Right lobe of liver (tissue), 6 donors: ENCODE data around the gene SLC50A1. TPM values are rescaled to one million over a fixed set of nuclear protein-coding genes. Genes with fewer than 3 reads are reported as not detected.

ENCODE experiments used
- ATAC-seq, 4 donors: fragments of 200-7000 bp; cut with Tn5 transposase; one replicate each; pipeline ENCODE4 v1.9.1; 2020; ENCODE audit warnings: mild to moderate bottlenecking in 4 of 4, moderate library complexity in 4 of 4
- DNase-seq, 3 donors: peaks; one replicate each; pipeline ENCODE4 v3.0.0-alpha.2; 2020
- H3K27ac ChIP-seq, 3 donors: fragments of 200-600 bp; one replicate each; pipeline ENCODE4 v1.8.0; 2022
- H3K27me3 ChIP-seq, 2 donors: fragments of 200-600 bp; one replicate each; pipeline ENCODE4 v1.8.0; 2022
- H3K36me3 ChIP-seq, 4 donors: fragments of 200-600 bp; sonication (generic) in 1 of 4; one replicate each; pipeline versions ENCODE4 v1.5.1 to v1.8.0; 2017 to 2022; ENCODE audit warnings: control low read depth in 1 of 4
- H3K4me1 ChIP-seq, 4 donors: fragments of 200-600 bp; sonication (generic) in 1 of 4; one replicate each; pipeline versions ENCODE4 v1.5.1 to v1.8.0; 2017 to 2022; ENCODE audit warnings: control low read depth in 1 of 4
- H3K4me3 ChIP-seq, 3 donors: fragments of 200-600 bp; one replicate each; pipeline ENCODE4 v1.8.0; 2022
- H3K9me3 ChIP-seq, 4 donors: fragments of 200-600 bp; sonication (generic) in 1 of 4; one replicate each; pipeline versions ENCODE4 v1.5.1 to v1.8.0; 2017 to 2022; ENCODE audit warnings: control low read depth in 1 of 4
- POLR2A ChIP-seq: fragments of 450-650 bp; IDR thresholded peaks from one replicate; pipeline ENCODE4 v1.6.1; 2017; ENCODE audit warnings: antibody characterized with exemption, mild to moderate bottlenecking
- WGBS: methylation state at CpG from one replicate; pipeline ENCODE4 v1.1.6; 2018; ENCODE audit warnings: low coverage, low lambda C conversion rate; ENCODE audit not compliant: insufficient coverage; ENCODE audit errors: missing lambda C conversion rate; 5-methylcytosine and 5-hydroxymethylcytosine counted together
- intact Hi-C, 2 donors: fragments of 100-400 bp; cut with DNase I; formaldehyde crosslinking; loops; one replicate each; pipeline versions ENCODE4 v1.11.2 to v1.14.1; 2022
- small RNA-seq, 2 experiments: library from RNA; depleted of rRNA; stranded (forward); fragments of <200 nt; gene quantifications; one replicate each; pipeline ENCODE3, GENCODE V24; 2016
- total RNA-seq, 6 experiments: library from RNA; depleted of rRNA in 2 of 6; stranded (reverse); fragments of >200 nt in 2 of 6; fragmentation: NEBNext Ultra II Directional in 3 of 6; extraction: Animal tissue kit (Norgen Biotek cat#: 25700) in 3 of 6; gene quantifications; one replicate each; pipeline versions ENCODE4 v1.1.0 to v1.2.4, GENCODE V29; 2016 to 2023
- TF ChIP-seq, protein P1 (sequence below), 4 donors: fragments of 200-600 bp in 3 of 4; fragments of 450-650 bp in 1 of 4; IDR thresholded peaks; one replicate each; pipeline versions ENCODE4 v1.5.1 to v1.8.0; 2016 to 2022; ENCODE audit warnings: antibody characterized with exemption in 4 of 4, mild to moderate bottlenecking in 2 of 4
- donor health status: DM: no; HTN: yes; CAD: no.
- donor health status: DM: no; HTN: no; CAD: no.
- donor health status: DM: no; HTN: no; CAD: no.
- donor health status: DM: no; HTN: yes; CAD: no.
- donor health status: DM: no; HTN: yes; CAD: no.

The SLC50A1 gene
- total RNA-seq, 6 experiments from 2014 or later = 16.2 to 28.1 (median 24.4) TPM

GRCh38 chr1:155187456-155187891 lies 51.8 kb downstream of the SLC50A1 start:
- WGBS = 29% methylated on average over 2 of the region's 16 CpGs
- Histone ChIP-seq H3K36me3 (no peaks in the 10 kb centered on the region), H3K4me1 (no peaks in the 10 kb centered on the region), H3K27me3 (no peaks in the 10 kb centered on the region), H3K27ac (no peak overlapping the region), H3K9me3 (no peaks in the 10 kb centered on the region), H3K4me3 (no peak overlapping the region)
- no peak for ATAC-seq
- peak in 2 of 3 donors; percentile 8 to 18 for DNase-seq
- intact Hi-C loops = no loop called here
- TF ChIP-seq, protein P1, sequence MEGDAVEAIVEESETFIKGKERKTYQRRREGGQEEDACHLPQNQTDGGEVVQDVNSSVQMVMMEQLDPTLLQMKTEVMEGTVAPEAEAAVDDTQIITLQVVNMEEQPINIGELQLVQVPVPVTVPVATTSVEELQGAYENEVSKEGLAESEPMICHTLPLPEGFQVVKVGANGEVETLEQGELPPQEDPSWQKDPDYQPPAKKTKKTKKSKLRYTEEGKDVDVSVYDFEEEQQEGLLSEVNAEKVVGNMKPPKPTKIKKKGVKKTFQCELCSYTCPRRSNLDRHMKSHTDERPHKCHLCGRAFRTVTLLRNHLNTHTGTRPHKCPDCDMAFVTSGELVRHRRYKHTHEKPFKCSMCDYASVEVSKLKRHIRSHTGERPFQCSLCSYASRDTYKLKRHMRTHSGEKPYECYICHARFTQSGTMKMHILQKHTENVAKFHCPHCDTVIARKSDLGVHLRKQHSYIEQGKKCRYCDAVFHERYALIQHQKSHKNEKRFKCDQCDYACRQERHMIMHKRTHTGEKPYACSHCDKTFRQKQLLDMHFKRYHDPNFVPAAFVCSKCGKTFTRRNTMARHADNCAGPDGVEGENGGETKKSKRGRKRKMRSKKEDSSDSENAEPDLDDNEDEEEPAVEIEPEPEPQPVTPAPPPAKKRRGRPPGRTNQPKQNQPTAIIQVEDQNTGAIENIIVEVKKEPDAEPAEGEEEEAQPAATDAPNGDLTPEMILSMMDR (IDR thresholded peaks at IDR 0.05) = no peak
- TF ChIP-seq POLR2A = no peak

DNA sequence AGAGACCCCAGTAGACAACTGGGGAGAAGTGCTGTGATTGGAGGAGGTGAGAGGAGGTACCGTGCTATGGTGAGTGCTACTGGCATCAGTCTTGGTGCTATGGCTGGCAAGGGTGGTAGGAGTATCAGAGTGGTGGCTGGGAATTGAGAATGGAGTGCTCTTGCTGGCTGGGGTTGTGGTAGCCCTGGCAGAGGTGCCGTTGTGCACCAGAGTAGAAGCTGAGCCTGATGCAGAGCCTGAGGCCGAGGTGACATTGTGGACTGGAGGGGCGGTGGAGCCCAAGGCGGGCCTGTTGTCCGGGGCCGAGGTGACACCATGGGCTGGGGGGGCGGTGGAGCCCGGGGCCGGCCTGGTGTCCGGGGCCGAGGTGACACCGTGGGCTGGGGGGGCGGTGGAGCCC lies 52.6 kb downstream of the SLC50A1 start:
- no peaks in the 10 kb centered on the region for H3K9me3 ChIP-seq
- H3K4me1 ChIP-seq = peaks cover 0 to 4% (median 0%) of the 10 kb centered on the region in 4 donors
- no peaks in the 10 kb centered on the region for H3K27me3 ChIP-seq
- no peak for ATAC-seq
- 88% methylated on average over 1 of the region's 14 CpGs for WGBS
- H3K27ac ChIP-seq = no peak overlapping the region
- no peak for TF ChIP-seq POLR2A
- TF ChIP-seq, protein P1 (IDR thresholded peaks at IDR 0.05) = no peak
- H3K36me3 ChIP-seq = no peaks in the 10 kb centered on the region
- no peak overlapping the region for H3K4me3 ChIP-seq
- DNase-seq = peak in 1 of 3 donors; percentile 30
- intact Hi-C loops = no loop called here

Small RNA genes within 50 kb of the gene (small RNA-seq; reads per million reads assigned to genes)
- 0 reads per million in 2 experiments for gene HMGN2P18
- 0 reads per million in 2 experiments for gene RF00019

Other genes starting within 250 kb of the SLC50A1 start
- gene PMVK, start 199.1 kb upstream of the SLC50A1 start, total RNA-seq = 10 to 100 TPM; 16.9 to 34.5 (median 29.2) TPM
- gene PBXIP1, start 179.8 kb upstream of the SLC50A1 start, total RNA-seq = 10 to 100 TPM; 16.7 to 25.9 (median 19.1) TPM
- 10 to 100 TPM in 4 of 6 experiments, 1 to 10 TPM in 2; 9.1 to 13.5 (median 10.9) TPM for gene PYGO2, start 174.1 kb upstream of the SLC50A1 start, total RNA-seq
- gene SHC1, start 165.1 kb upstream of the SLC50A1 start, total RNA-seq = 100 to 1,000 TPM in 1 of 6 experiments, 10 to 100 TPM in 5; 44.6 to 108 (median 75.3) TPM
- gene CKS1B, start 161.2 kb upstream of the SLC50A1 start, total RNA-seq = 10 to 100 TPM; 14.9 to 51.7 (median 23.1) TPM
- gene FLAD1, start 152.5 kb upstream of the SLC50A1 start, total RNA-seq = 10 to 100 TPM; 18.3 to 33.1 (median 24.6) TPM
- not detected for gene LENEP, start 142.3 kb upstream of the SLC50A1 start, total RNA-seq
- gene ZBTB7B, start 133.1 kb upstream of the SLC50A1 start, total RNA-seq = 10 to 100 TPM; 35.0 to 83.8 (median 38.8) TPM
- 1 to 10 TPM in 1 of 6 experiments, under 1 TPM in 4, not detected in 1; 0.72 to 1.4 (median 0.81) TPM for gene DCST2, start 102.1 kb upstream of the SLC50A1 start, total RNA-seq
- not detected for gene DCST1, start 102.0 kb upstream of the SLC50A1 start, total RNA-seq
- 10 to 100 TPM; 16.2 to 33.9 (median 26.4) TPM for gene ADAM15, start 84.5 kb upstream of the SLC50A1 start, total RNA-seq
- 1 to 10 TPM; 2.3 to 6.4 (median 3.0) TPM for gene EFNA4, start 72.1 kb upstream of the SLC50A1 start, total RNA-seq
- gene EFNA3, start 57.0 kb upstream of the SLC50A1 start, total RNA-seq = 1 to 10 TPM in 4 of 6 experiments, under 1 TPM in 2; 0.26 to 4.0 (median 2.5) TPM
- gene EFNA1, start 8.0 kb upstream of the SLC50A1 start, total RNA-seq = 100 to 1,000 TPM in 5 of 6 experiments, 10 to 100 TPM in 1; 87.5 to 419 (median 196) TPM
- 100 to 1,000 TPM in 1 of 6 experiments, 10 to 100 TPM in 5; 50.4 to 106 (median 60.4) TPM for gene DPM3, start 4.7 kb downstream of the SLC50A1 start, total RNA-seq
- gene KRTCAP2, start 37.5 kb downstream of the SLC50A1 start, total RNA-seq = 100 to 1,000 TPM in 3 of 6 experiments, 10 to 100 TPM in 3; 85.5 to 145 (median 99.9) TPM
- gene TRIM46, start 38.0 kb downstream of the SLC50A1 start, total RNA-seq = under 1 TPM in 2 of 6 experiments, not detected in 4; 0.09 to 0.15 TPM
- 10 to 100 TPM in 3 of 6 experiments, 1 to 10 TPM in 3; 4.0 to 14.4 (median 10.5) TPM for gene THBS3, start 72.0 kb downstream of the SLC50A1 start, total RNA-seq
- gene MTX1, start 72.8 kb downstream of the SLC50A1 start, total RNA-seq = 10 to 100 TPM; 20.0 to 50.7 (median 23.9) TPM
- 10 to 100 TPM in 2 of 6 experiments, 1 to 10 TPM in 4; 7.2 to 13.0 (median 9.6) TPM for gene ENTREP3, start 119.6 kb downstream of the SLC50A1 start, total RNA-seq
- gene SCAMP3, start 126.5 kb downstream of the SLC50A1 start, total RNA-seq = 10 to 100 TPM; 27.9 to 63.4 (median 29.2) TPM
- gene CLK2, start 137.7 kb downstream of the SLC50A1 start, total RNA-seq = 10 to 100 TPM; 10.4 to 29.2 (median 20.2) TPM
- gene HCN3, start 141.6 kb downstream of the SLC50A1 start, total RNA-seq = 1 to 10 TPM in 4 of 6 experiments, under 1 TPM in 2; 0.56 to 1.6 (median 1.2) TPM
- gene PKLR, start 165.6 kb downstream of the SLC50A1 start, total RNA-seq = 10 to 100 TPM; 27.0 to 95.3 (median 36.1) TPM
- gene FDPS, start 173.0 kb downstream of the SLC50A1 start, total RNA-seq = 100 to 1,000 TPM in 4 of 6 experiments, 10 to 100 TPM in 2; 51.1 to 236 (median 171) TPM
- 10 to 100 TPM in 1 of 6 experiments, 1 to 10 TPM in 5; 4.6 to 12.7 (median 7.6) TPM for gene RUSC1, start 185.0 kb downstream of the SLC50A1 start, total RNA-seq